Measurements from ENCODE around the gene SURF1. TPM values are rescaled to one million over a fixed set of nuclear protein-coding genes. Genes with fewer than 3 reads are reported as not detected.
A peak's percentile ranks its signal among the peaks of the same experiment; 100 is the strongest.

The SURF1 gene
- total and polyA plus RNA-seq, 12 donors, result 41.7 to 85.4 (median 61.2) TPM

- 42 to 47% methylated on average over 20 of the region's 20 CpGs for WGBS, 2 donors
- intact Hi-C loops (cut with DNase I), result loop anchor here in 1 of 10 donors (10.0 kb wide), 1 partner anchor 55 kb away; the partner anchor contains the start of gene REXO4
- Histone ChIP-seq H3K36me3 (peaks cover 0 to 62% (median 35%) of the 10 kb centered on the region in 9 donors), H3K4me3 (no peak overlapping the region), H3K9me3 (no peaks in the 10 kb centered on the region), H3K27ac (no peak overlapping the region), H3K4me1 (peaks cover 7 to 44% (median 28%) of the 10 kb centered on the region in 9 donors), H3K27me3 (no peaks in the 10 kb centered on the region)
- DNase-seq (no peak), ATAC-seq (peak in 4 of 8 donors; percentile 5 to 26 (median 16))
- peak in 7 of 9 donors; percentile 14 to 53 (median 36) for TF ChIP-seq CTCF (IDR thresholded peaks at IDR 0.05)
Measured at GRCh38 chr9:133359399-133360175, 3.3 kb upstream of the SURF1 start.

- no peak for TF ChIP-seq CTCF (IDR thresholded peaks at IDR 0.05)
- H3K27ac ChIP-seq, result peak overlapping the region in 1 of 10 donors; percentile 4
- no peaks in the 10 kb centered on the region for H3K27me3 ChIP-seq
- peaks cover 7 to 47% (median 31%) of the 10 kb centered on the region in 9 donors for H3K4me1 ChIP-seq
- peaks cover 0 to 62% (median 22%) of the 10 kb centered on the region in 9 donors for H3K36me3 ChIP-seq
- intact Hi-C loops (cut with DNase I), result loop anchor here in 1 of 10 donors (10.0 kb wide), 1 partner anchor 57 kb away; the partner anchor contains the start of gene REXO4
- peak overlapping the region in 2 of 10 donors; percentile 95 to 96 for H3K4me3 ChIP-seq
- ATAC-seq (no peak), DNase-seq (no peak)
- no peaks in the 10 kb centered on the region for H3K9me3 ChIP-seq
- WGBS, 2 donors, result 84 to 85% methylated on average over 14 of the region's 14 CpGs
Measured at GRCh38 chr9:133357656-133358055, 1.4 kb upstream of the SURF1 start.

GRCh38 chr9:133355881-133356357, 368 bp downstream of the SURF1 start:
- intact Hi-C loops (cut with DNase I), result loop anchor here in 2 of 10 donors (1.0 to 10.0 kb wide), 2 partner anchors 59 to 130 kb away; partner anchors contain the start of gene REXO4 (in 1 of the 2)

More at GRCh38 chr9:133355881-133356357, 368 bp downstream of the SURF1 start:
- ATAC-seq, result peak in 3 of 8 donors; percentile 3 to 11 (median 5)
- Histone ChIP-seq H3K27ac (peak overlapping the region; percentile 29 to 93 (median 82)), H3K27me3 (no peaks in the 10 kb centered on the region), H3K4me3 (peak overlapping the region; percentile 58 to 97 (median 88)), H3K9me3 (no peaks in the 10 kb centered on the region), H3K36me3 (peaks cover 0 to 62% (median 29%) of the 10 kb centered on the region in 9 donors), H3K4me1 (peaks cover 7 to 47% (median 31%) of the 10 kb centered on the region in 9 donors)
- TF ChIP-seq CTCF (IDR thresholded peaks at IDR 0.05), result peak in 1 of 9 donors; percentile 30
- 1% methylated on average over 26 to 31 of the region's 31 CpGs for WGBS, 2 donors
- no peak for DNase-seq
